HG03439 (cell line): ENCODE data around the gene ZSCAN16.

Experiments
- ATAC-seq: cut with Tn5 transposase; IDR thresholded peaks from one replicate; pipeline ENCODE4 v1.9.1; 2021; ENCODE audit warnings: mild to moderate bottlenecking, moderate library complexity; ENCODE audit not compliant: unreplicated experiment

The ZSCAN16 gene

GRCh38 chr6:28167926-28168325, 43.5 kb downstream of the ZSCAN16 start:
- no peak for ATAC-seq

GRCh38 chr6:28171271-28171670, 46.9 kb downstream of the ZSCAN16 start:
- no peak for ATAC-seq

GRCh38 chr6:28172006-28172405, 47.6 kb downstream of the ZSCAN16 start:
- ATAC-seq = no peak

GRCh38 chr6:28176373-28176772, 52.0 kb downstream of the ZSCAN16 start:
- ATAC-seq = no peak
